ENCODE data around the gene ATOSB. TPM values are rescaled to one million over a fixed set of nuclear protein-coding genes. Genes with fewer than 3 reads are reported as not detected.
A peak's percentile ranks its signal among the peaks of the same experiment; 100 is the strongest.

The ATOSB gene
- total and polyA plus RNA-seq, 9 of the 15 experiments (the other 6 are each of a cell fraction or from before 2014, with no cell fraction given) = 0.45 to 8.0 (median 4.2) TPM

- no peak for TF ChIP-seq NR1H2 (CRISPR knock-in tag; IDR thresholded peaks at IDR 0.05)
- TF ChIP-seq SMAD2 (IDR thresholded peaks at IDR 0.05; ENCODE audit: low read depth, low read length) = no peak
- TF ChIP-seq RAD51 (IDR thresholded peaks at IDR 0.05; ENCODE audit: borderline replicate concordance, low read depth) = no peak
- no peak for TF ChIP-seq ZNF347 (CRISPR knock-in tag; IDR thresholded peaks at IDR 0.05; ENCODE audit: low read depth)
- TF ChIP-seq SNIP1 (IDR thresholded peaks at IDR 0.05; ENCODE audit: low read depth) = no peak
- no peak for TF ChIP-seq ZNF740 (CRISPR knock-in tag; IDR thresholded peaks at IDR 0.05)
- no peak for TF ChIP-seq ZNF740 (tag; IDR thresholded peaks at IDR 0.05)
- 0 out of 2 replicates have a peak, but pooled peaks have one; percentile 1 for TF ChIP-seq HDAC8 (tag; IDR thresholded peaks at IDR 0.05)
- peak; percentile 61 for TF ChIP-seq PRDM10 (IDR thresholded peaks at IDR 0.05; ENCODE audit: partially characterized antibody)
- no peak for TF ChIP-seq ZNF699 (CRISPR knock-in tag; IDR thresholded peaks at IDR 0.05; ENCODE audit: insufficient replicate concordance)
- TF ChIP-seq MLLT1 (IDR thresholded peaks at IDR 0.05) = 0 out of 4 replicates have a peak, but pooled peaks of 1 of the 2 experiments have one; percentile 34
- no peak for TF ChIP-seq ZBED1 (IDR thresholded peaks at IDR 0.05)
- no peak for TF ChIP-seq ZBTB49 (CRISPR knock-in tag; IDR thresholded peaks at IDR 0.05; ENCODE audit: borderline replicate concordance)
- TF ChIP-seq ZNF280A (IDR thresholded peaks at IDR 0.05; ENCODE audit: low read depth, partially characterized antibody) = no peak
- TF ChIP-seq MECOM (CRISPR knock-in tag; IDR thresholded peaks at IDR 0.05) = no peak
- TF ChIP-seq EZH2 (IDR thresholded peaks at IDR 0.05; ENCODE audit: borderline replicate concordance, low read depth, low read length) = no peak
- TF ChIP-seq FOXK2 (conservative IDR thresholded peaks at IDR 0.05 in 1 of 2, IDR thresholded peaks at IDR 0.05 in 1 of 2; ENCODE audit: low read depth in 2 of 2) = 0 out of 4 replicates have a peak, but pooled peaks of 1 of the 2 experiments have one; percentile 25
Observed at GRCh38 chr9:35072461-35073278, 43.0 kb downstream of the ATOSB start, which contains the start of gene VCP (continued).
